ENCODE results near the gene CDC42BPA. TPM values are rescaled to one million over a fixed set of nuclear protein-coding genes. Genes with fewer than 3 reads are reported as not detected.
"Not testable (repeated sequence)": the region's sequence is repeated elsewhere in the genome, so short reads cannot be mapped to it uniquely, and the experiment has no call there.

CDC42BPA gene
- total and polyA plus RNA-seq, 2 of the 8 experiments (the other 6 are each of a cell fraction or from before 2014, with no cell fraction given): 7.1 to 28.5 TPM

DNA sequence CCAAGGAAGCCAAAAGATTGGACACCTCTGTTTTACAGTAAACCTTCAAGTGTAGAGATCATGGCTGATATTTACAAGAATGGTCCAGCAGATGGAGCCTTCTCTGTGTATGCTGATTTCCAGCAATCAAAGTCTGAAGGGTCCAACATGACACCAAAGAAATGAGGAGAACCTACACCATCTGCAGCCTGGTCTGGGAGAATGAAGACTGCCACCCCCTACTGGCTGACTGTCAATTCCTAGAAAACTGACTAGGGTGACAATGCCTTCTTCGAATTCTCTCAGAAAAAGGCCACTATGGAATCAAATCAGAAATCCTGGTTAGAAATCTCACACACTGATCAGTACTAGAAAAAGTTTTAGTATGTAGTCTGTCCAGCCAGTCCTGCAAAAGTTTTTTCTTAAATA, 83.3 kb downstream of the CDC42BPA start (continued):
- TF ChIP-seq, protein P1, sequence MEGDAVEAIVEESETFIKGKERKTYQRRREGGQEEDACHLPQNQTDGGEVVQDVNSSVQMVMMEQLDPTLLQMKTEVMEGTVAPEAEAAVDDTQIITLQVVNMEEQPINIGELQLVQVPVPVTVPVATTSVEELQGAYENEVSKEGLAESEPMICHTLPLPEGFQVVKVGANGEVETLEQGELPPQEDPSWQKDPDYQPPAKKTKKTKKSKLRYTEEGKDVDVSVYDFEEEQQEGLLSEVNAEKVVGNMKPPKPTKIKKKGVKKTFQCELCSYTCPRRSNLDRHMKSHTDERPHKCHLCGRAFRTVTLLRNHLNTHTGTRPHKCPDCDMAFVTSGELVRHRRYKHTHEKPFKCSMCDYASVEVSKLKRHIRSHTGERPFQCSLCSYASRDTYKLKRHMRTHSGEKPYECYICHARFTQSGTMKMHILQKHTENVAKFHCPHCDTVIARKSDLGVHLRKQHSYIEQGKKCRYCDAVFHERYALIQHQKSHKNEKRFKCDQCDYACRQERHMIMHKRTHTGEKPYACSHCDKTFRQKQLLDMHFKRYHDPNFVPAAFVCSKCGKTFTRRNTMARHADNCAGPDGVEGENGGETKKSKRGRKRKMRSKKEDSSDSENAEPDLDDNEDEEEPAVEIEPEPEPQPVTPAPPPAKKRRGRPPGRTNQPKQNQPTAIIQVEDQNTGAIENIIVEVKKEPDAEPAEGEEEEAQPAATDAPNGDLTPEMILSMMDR (IDR thresholded peaks at IDR 0.05; ENCODE audit: control extremely low read depth in 1 of 3, insufficient read depth in 1 of 3, low read depth in 1 of 3, low read length in 3 of 3): peak; percentile 30 to 56 (median 48)
- TF ChIP-seq EP300 (IDR thresholded peaks at IDR 0.05; ENCODE audit: borderline replicate concordance in 1 of 2, low read depth in 2 of 2, low read length in 2 of 2) (no peak), KDM4A (IDR thresholded peaks at IDR 0.05; ENCODE audit: low read depth, low read length, severe bottlenecking) (no peak), HDAC2 (IDR thresholded peaks at IDR 0.05; ENCODE audit: borderline replicate concordance in 1 of 2, low read depth in 2 of 2, low read length in 2 of 2) (no peak)

- POLR2A ChIA-PET (ENCODE audit: partially characterized antibody); H3K4me3 ChIP-seq (ENCODE audit: extremely low read depth in 1 of 4, insufficient read depth in 2 of 4, low read depth in 3 of 4, low read length in 4 of 4); H4K20me1 ChIP-seq (replicated peaks in 1 of 2; ENCODE audit: control insufficient read depth in 1 of 2, insufficient read depth in 2 of 2, low read length in 2 of 2); H2BK12ac ChIP-seq (ENCODE audit: low read depth, low read length); H3K4ac ChIP-seq (replicated peaks; ENCODE audit: insufficient read length, low read depth, low read length); H3K9me3 ChIP-seq (ENCODE audit: insufficient read depth in 2 of 2, low read depth in 1 of 2, low read length in 1 of 2); H2BK20ac ChIP-seq (ENCODE audit: low read length); H3K18ac ChIP-seq (ENCODE audit: extremely low read depth, low read length); H3K4me2 ChIP-seq (ENCODE audit: insufficient read depth in 1 of 2, low read depth in 2 of 2, low read length in 2 of 2); H4K91ac ChIP-seq (replicated peaks; ENCODE audit: insufficient read length, low read length); H3K27ac ChIP-seq (ENCODE audit: low read depth, low read length); H3K27me3 ChIP-seq (replicated peaks in 1 of 4; ENCODE audit: control insufficient read depth in 3 of 4, extremely low read depth in 1 of 4, insufficient read depth in 3 of 4, low read length in 3 of 4); H3K36me3 ChIP-seq (ENCODE audit: control insufficient read depth in 2 of 4, insufficient read depth in 4 of 4, low read length in 3 of 4); H3K4me1 ChIP-seq (replicated peaks in 1 of 4; ENCODE audit: control insufficient read depth in 3 of 4, insufficient read depth in 4 of 4, low read length in 3 of 4); H2BK15ac ChIP-seq (ENCODE audit: low read length); H4K8ac ChIP-seq (ENCODE audit: extremely low read depth, insufficient read depth, low read length); H2AK5ac ChIP-seq (ENCODE audit: low read depth, low read length); CTCF ChIA-PET (ENCODE audit: partially characterized antibody); H3K14ac ChIP-seq (ENCODE audit: insufficient read length); H2BK120ac ChIP-seq (replicated peaks; ENCODE audit: low read depth, low read length); H3K23ac ChIP-seq (ENCODE audit: insufficient read length); H3K79me1 ChIP-seq (ENCODE audit: low read depth, low read length); H2AFZ ChIP-seq (ENCODE audit: low read length); H3K56ac ChIP-seq (replicated peaks; ENCODE audit: insufficient read length, low read depth, low read length); H2BK5ac ChIP-seq (ENCODE audit: low read depth, low read length); H3K9ac ChIP-seq (replicated peaks in 1 of 4; ENCODE audit: extremely low read depth in 1 of 4, low read depth in 3 of 4, low read length in 3 of 4); DNase-seq (ENCODE audit: low read depth in 1 of 2, low spot score in 2 of 2); FAIRE-seq; H4K5ac ChIP-seq (ENCODE audit: insufficient read length, low read depth, low read length); H3K23me2 ChIP-seq (ENCODE audit: low read depth, low read length): not testable (repeated sequence)
- peaks cover 0 to 13% of the 10 kb centered on the region in 2 experiments; a peak in 2 of 4 replicates for H3K79me2 ChIP-seq (ENCODE audit: control insufficient read depth in 1 of 2, insufficient read depth in 2 of 2, low read length in 2 of 2)
- 82% methylated on average over 7 of the region's 7 CpGs; no CpG with 5 or more reads in 1 of the 2 experiments for WGBS, 2 experiments (ENCODE audit: extremely low coverage in 1 of 2, insufficient coverage in 1 of 2, insufficient read length in 1 of 2, insufficient replicate concordance in 2 of 2, low coverage in 1 of 2, low lambda C conversion rate in 2 of 2, missing lambda C conversion rate in 1 of 2)
Measured at GRCh38 chr1:227231128-227231527, 87.2 kb downstream of the CDC42BPA start.

Measured in H1 (cell line).